SK-N-SH (cell line): Measurements from ENCODE around the gene HMGB1. TPM values are rescaled to one million over a fixed set of nuclear protein-coding genes. Genes with fewer than 3 reads are reported as not detected.

Experiments
- CTCF ChIA-PET: fragments of 300-600, 350-600 bp; formaldehyde crosslinking; extraction: SDS; loops from one replicate; lab custom pipeline; 2021; lab: Yijun Ruan, JAX
- POLR2A ChIA-PET: fragments of 350-600 bp; sonication (Branson Sonifier 250); formaldehyde crosslinking; extraction: SDS; loops from one replicate; lab custom pipeline; 2020; ENCODE audit warnings: antibody characterized with exemption, inconsistent platforms; lab: Yijun Ruan, JAX
- DNase-seq: peaks from one replicate; pipeline ENCODE4 v3.0.0; 2012
- H2AFZ ChIP-seq: fragments of 200-600 bp; sonication (generic); 2 replicates; pipeline ENCODE4 v1.8.1; 2016; ENCODE audit warnings: antibody characterized with exemption, mild to moderate bottlenecking, low read depth
- H3F3A ChIP-seq: fragments of 200-600 bp; sonication (generic); replicated peaks from 2 replicates; pipeline ENCODE3; 2016; ENCODE audit warnings: antibody characterized with exemption, mild to moderate bottlenecking; ENCODE audit not compliant: insufficient read depth
- H3K27ac ChIP-seq, 2 experiments: fragments of 200-500 bp in 1 of 2; fragments of 200-600 bp in 1 of 2; sonication (Bioruptor generic) in 1 of 2; sonication (generic), shearing (Covaris generic) in 1 of 2; 2 replicates each; pipeline versions ENCODE4 v1.5.1 to v1.6.1; 2014 to 2016; ENCODE audit warnings: low read depth in 2 of 2, inconsistent platforms in 1 of 2, low read length in 1 of 2, mild to moderate bottlenecking in 1 of 2, mixed read lengths in 1 of 2
- H3K27me3 ChIP-seq: fragments of 200-600 bp; sonication (generic), shearing (Covaris generic); 2 replicates; pipeline ENCODE4 v1.6.1; 2016; ENCODE audit warnings: mixed run types; ENCODE audit not compliant: insufficient read depth
- H3K36me3 ChIP-seq, 2 experiments: fragments of 200-500 bp in 1 of 2; fragments of 200-600 bp in 1 of 2; sonication (Bioruptor generic) in 1 of 2; sonication (generic) in 1 of 2; replicated peaks in 1 of 2; 2 replicates each; pipeline versions ENCODE3 to v1.5.1; 2014 to 2016; ENCODE audit warnings: low read length in 1 of 2, mild to moderate bottlenecking in 1 of 2; ENCODE audit not compliant: insufficient read depth in 2 of 2, control insufficient read depth in 1 of 2
- H3K4me1 ChIP-seq, 2 experiments: fragments of 200-500 bp in 1 of 2; fragments of 200-600 bp in 1 of 2; sonication (Bioruptor generic) in 1 of 2; sonication (generic), shearing (Covaris generic) in 1 of 2; 2 replicates each; pipeline versions ENCODE4 v1.5.1 to v1.6.1; 2014 to 2016; ENCODE audit warnings: low read depth in 1 of 2, low read length in 1 of 2, mixed run types in 1 of 2; ENCODE audit not compliant: insufficient read depth in 2 of 2, control insufficient read depth in 1 of 2
- H3K4me2 ChIP-seq: fragments of 200-600 bp; sonication (generic), shearing (Covaris generic); 2 replicates; pipeline ENCODE4 v1.6.1; 2017; ENCODE audit warnings: mixed run types
- H3K4me3 ChIP-seq, 2 experiments: fragments of 200-500 bp in 1 of 2; fragments of 200-600 bp in 1 of 2; sonication (Bioruptor generic) in 1 of 2; sonication (generic), shearing (Covaris generic) in 1 of 2; 2 replicates each; pipeline versions ENCODE4 v1.5.1 to v1.8.1; 2014 to 2016; ENCODE audit warnings: low read depth in 2 of 2, inconsistent platforms in 1 of 2, low read length in 1 of 2, mild to moderate bottlenecking in 1 of 2, mixed read lengths in 1 of 2, moderate library complexity in 1 of 2
- H3K79me2 ChIP-seq: fragments of 200-600 bp; sonication (generic); 2 replicates; pipeline ENCODE4 v1.8.1; 2017; ENCODE audit warnings: mild to moderate bottlenecking; ENCODE audit not compliant: insufficient read depth
- H3K9ac ChIP-seq: fragments of 200-600 bp; sonication (generic); 2 replicates; pipeline ENCODE4 v1.6.1; 2017; ENCODE audit warnings: mixed run types
- H3K9me2 ChIP-seq: fragments of 200-600 bp; sonication (generic); 2 replicates; pipeline ENCODE4 v1.6.1; 2017; ENCODE audit warnings: mixed run types
- H3K9me3 ChIP-seq: fragments of 200-600 bp; sonication (generic); 2 replicates; pipeline ENCODE4 v1.6.1; 2017; ENCODE audit warnings: mixed run types, mild to moderate bottlenecking, moderate library complexity
- H4K20me1 ChIP-seq: fragments of 200-600 bp; sonication (generic); 2 replicates; pipeline ENCODE4 v1.6.1; 2017; ENCODE audit warnings: mild to moderate bottlenecking, mixed run types; ENCODE audit not compliant: insufficient read depth
- EP300 ChIP-seq, 2 experiments: IDR thresholded peaks; 2 replicates each; pipeline versions ENCODE4 v1.4.0 to v1.6.1; 2012; ENCODE audit warnings: borderline replicate concordance in 1 of 2, low read depth in 1 of 2, low read length in 1 of 2
- GABPA ChIP-seq: IDR thresholded peaks from 2 replicates; pipeline ENCODE4 v1.4.0; 2012; ENCODE audit warnings: low read depth, mild to moderate bottlenecking
- GATA2 ChIP-seq: sonication (generic); formaldehyde crosslinking; IDR thresholded peaks from 2 replicates; pipeline ENCODE4 v1.5.0; 2020; ENCODE audit warnings: mild to moderate bottlenecking, missing genetic modification reagents
- IRF3 ChIP-seq: fragments of 150-350 bp; IDR thresholded peaks from 2 replicates; pipeline ENCODE4 v1.6.1; 2016; ENCODE audit warnings: mild to moderate bottlenecking, low read depth, low read length
- JUND ChIP-seq: IDR thresholded peaks from 2 replicates; pipeline ENCODE4 v1.4.0; 2012
- NFIC ChIP-seq: IDR thresholded peaks from 2 replicates; pipeline ENCODE4 v1.4.0; 2012; ENCODE audit warnings: borderline replicate concordance
- TAF1 ChIP-seq: IDR thresholded peaks from 2 replicates; pipeline ENCODE4 v1.6.1; 2012; ENCODE audit warnings: low read depth, mild to moderate bottlenecking, low read length, moderate library complexity, borderline replicate concordance
- TEAD4 ChIP-seq: IDR thresholded peaks from 2 replicates; pipeline ENCODE4 v1.4.0; 2012; ENCODE audit warnings: mild to moderate bottlenecking, borderline replicate concordance; ENCODE audit not compliant: insufficient read depth
- YY1 ChIP-seq: IDR thresholded peaks from 2 replicates; pipeline ENCODE4 v1.4.0; 2012; ENCODE audit warnings: low read depth, mild to moderate bottlenecking
- WGBS: methylation state at CpG from one replicate; pipeline ENCODE4 v1.1.6; 2017; ENCODE audit warnings: low lambda C conversion rate; 5-methylcytosine and 5-hydroxymethylcytosine counted together
- polyA plus RNA-seq, 3 experiments: library from polyadenylated mRNA; depleted of rRNA; stranded (reverse); fragments of >200 nt; gene quantifications; 2 replicates each; pipeline ENCODE4 v1.2.3, GENCODE V29; 2012
- TF ChIP-seq, protein P1 (sequence below): IDR thresholded peaks from 2 replicates; pipeline ENCODE4 v1.6.1; 2012; ENCODE audit warnings: mild to moderate bottlenecking, low read depth, low read length, moderate library complexity
- TF ChIP-seq, protein P2 (sequence below): fragments of 200-600 bp; sonication (generic); IDR thresholded peaks from 2 replicates; pipeline ENCODE4 v1.6.1; 2017; ENCODE audit warnings: antibody characterized with exemption, mild to moderate bottlenecking, moderate library complexity

Gene HMGB1
- polyA plus RNA-seq, 1 of the 3 experiments (the other 2 are of a cell fraction) = 166 TPM

DNA sequence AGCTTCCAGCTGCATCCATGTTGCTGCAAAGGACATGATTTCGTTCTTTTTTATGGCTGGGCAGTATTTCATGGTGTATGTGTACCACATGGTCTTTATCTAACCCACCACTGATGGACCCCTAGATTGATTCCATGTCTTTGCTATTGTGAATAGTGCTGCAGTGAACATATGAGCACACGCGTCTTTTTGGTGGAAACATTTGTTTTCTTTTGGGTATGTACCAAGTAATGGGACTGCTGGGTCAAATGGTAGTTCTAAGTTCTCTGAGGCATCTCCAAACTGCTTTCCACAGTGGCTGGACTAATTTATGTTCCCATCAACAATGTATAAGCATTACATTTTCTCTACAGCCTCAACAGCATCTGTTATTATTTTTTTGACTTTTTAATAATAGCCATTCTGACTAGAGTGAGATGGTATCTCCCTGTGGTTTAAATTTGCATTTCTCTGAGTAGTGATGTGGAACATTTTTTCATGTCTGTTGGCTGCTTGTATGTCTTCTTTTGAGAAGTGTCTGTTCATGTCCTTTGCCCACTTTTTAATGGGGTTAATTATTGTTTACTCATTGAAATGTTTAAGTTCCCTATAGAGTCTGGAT is 50.2 kb downstream of the HMGB1 start (continued):
- no peak for TF ChIP-seq IRF3
- TF ChIP-seq GABPA = no peak

- Histone ChIP-seq H3K4me2 (no peak overlapping the region), H3K4me1 (peaks cover 3 to 4% of the 10 kb centered on the region in 2 experiments; a peak in 2 of 4 replicates), H3K4me3 (no peak overlapping the region), H3K79me2 (no peaks in the 10 kb centered on the region), H3K9me3 (no peaks in the 10 kb centered on the region), H3K27me3 (no peaks in the 10 kb centered on the region), H3K27ac (no peak overlapping the region), H3K9ac (no peak overlapping the region), H4K20me1 (no peaks in the 10 kb centered on the region), H3K36me3 (no peaks in the 10 kb centered on the region), H2AFZ (no peak overlapping the region), H3F3A (peaks cover 8% of the 10 kb centered on the region), H3K9me2 (no peaks in the 10 kb centered on the region)
- 61% methylated on average over 3 of the region's 3 CpGs for WGBS
- POLR2A ChIA-PET = no interaction called here
- CTCF ChIA-PET = no interaction called here
- DNase-seq = no peak
- TF ChIP-seq TEAD4 (no peak), JUND (no peak), TAF1 (no peak), EP300 (IDR thresholded peaks at IDR 0.05; ENCODE audit: borderline replicate concordance in 1 of 2, low read depth in 1 of 2, low read length in 1 of 2) (no peak), YY1 (no peak), GATA2 (CRISPR knock-in tag) (no peak)
- TF ChIP-seq, protein P1, sequence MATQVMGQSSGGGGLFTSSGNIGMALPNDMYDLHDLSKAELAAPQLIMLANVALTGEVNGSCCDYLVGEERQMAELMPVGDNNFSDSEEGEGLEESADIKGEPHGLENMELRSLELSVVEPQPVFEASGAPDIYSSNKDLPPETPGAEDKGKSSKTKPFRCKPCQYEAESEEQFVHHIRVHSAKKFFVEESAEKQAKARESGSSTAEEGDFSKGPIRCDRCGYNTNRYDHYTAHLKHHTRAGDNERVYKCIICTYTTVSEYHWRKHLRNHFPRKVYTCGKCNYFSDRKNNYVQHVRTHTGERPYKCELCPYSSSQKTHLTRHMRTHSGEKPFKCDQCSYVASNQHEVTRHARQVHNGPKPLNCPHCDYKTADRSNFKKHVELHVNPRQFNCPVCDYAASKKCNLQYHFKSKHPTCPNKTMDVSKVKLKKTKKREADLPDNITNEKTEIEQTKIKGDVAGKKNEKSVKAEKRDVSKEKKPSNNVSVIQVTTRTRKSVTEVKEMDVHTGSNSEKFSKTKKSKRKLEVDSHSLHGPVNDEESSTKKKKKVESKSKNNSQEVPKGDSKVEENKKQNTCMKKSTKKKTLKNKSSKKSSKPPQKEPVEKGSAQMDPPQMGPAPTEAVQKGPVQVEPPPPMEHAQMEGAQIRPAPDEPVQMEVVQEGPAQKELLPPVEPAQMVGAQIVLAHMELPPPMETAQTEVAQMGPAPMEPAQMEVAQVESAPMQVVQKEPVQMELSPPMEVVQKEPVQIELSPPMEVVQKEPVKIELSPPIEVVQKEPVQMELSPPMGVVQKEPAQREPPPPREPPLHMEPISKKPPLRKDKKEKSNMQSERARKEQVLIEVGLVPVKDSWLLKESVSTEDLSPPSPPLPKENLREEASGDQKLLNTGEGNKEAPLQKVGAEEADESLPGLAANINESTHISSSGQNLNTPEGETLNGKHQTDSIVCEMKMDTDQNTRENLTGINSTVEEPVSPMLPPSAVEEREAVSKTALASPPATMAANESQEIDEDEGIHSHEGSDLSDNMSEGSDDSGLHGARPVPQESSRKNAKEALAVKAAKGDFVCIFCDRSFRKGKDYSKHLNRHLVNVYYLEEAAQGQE = no peak
These were observed 51.9 kb downstream of the HMGB1 start for GRCh38 chr13:30413842-30414241.

DNA sequence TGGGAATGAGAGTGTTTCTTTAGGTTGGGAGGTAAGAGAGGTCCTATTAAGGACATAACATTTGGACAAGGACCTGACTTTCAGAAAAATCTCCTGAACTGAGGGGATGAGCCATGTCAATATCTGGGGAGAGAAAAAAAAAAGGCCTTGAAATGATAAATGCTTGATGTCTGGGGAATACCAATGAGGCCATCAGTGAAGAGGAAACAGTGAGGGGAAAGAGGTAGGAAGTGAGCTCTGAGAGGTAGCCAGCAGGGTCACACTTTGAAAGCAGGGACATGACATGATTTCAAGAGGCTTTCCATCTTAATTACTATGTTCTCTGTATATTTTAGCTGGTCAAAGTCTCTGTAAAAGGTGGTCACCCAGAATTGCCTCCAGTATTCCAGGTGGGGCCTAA is 53.4 kb downstream of the HMGB1 start:
- Histone ChIP-seq H3K27me3 (no peaks in the 10 kb centered on the region), H3K4me3 (no peak overlapping the region), H4K20me1 (no peaks in the 10 kb centered on the region), H3F3A (peaks cover 8% of the 10 kb centered on the region), H2AFZ (no peak overlapping the region), H3K9ac (no peak overlapping the region), H3K4me2 (no peak overlapping the region), H3K27ac (no peak overlapping the region), H3K36me3 (no peaks in the 10 kb centered on the region), H3K4me1 (peaks cover 0 to 4% of the 10 kb centered on the region in 2 experiments; a peak in 1 of 4 replicates), H3K9me2 (no peaks in the 10 kb centered on the region), H3K79me2 (no peaks in the 10 kb centered on the region), H3K9me3 (no peaks in the 10 kb centered on the region)
- TF ChIP-seq, protein P2, sequence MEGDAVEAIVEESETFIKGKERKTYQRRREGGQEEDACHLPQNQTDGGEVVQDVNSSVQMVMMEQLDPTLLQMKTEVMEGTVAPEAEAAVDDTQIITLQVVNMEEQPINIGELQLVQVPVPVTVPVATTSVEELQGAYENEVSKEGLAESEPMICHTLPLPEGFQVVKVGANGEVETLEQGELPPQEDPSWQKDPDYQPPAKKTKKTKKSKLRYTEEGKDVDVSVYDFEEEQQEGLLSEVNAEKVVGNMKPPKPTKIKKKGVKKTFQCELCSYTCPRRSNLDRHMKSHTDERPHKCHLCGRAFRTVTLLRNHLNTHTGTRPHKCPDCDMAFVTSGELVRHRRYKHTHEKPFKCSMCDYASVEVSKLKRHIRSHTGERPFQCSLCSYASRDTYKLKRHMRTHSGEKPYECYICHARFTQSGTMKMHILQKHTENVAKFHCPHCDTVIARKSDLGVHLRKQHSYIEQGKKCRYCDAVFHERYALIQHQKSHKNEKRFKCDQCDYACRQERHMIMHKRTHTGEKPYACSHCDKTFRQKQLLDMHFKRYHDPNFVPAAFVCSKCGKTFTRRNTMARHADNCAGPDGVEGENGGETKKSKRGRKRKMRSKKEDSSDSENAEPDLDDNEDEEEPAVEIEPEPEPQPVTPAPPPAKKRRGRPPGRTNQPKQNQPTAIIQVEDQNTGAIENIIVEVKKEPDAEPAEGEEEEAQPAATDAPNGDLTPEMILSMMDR = no peak
- no peak for TF ChIP-seq NFIC
- no peak for DNase-seq
- POLR2A ChIA-PET = no interaction called here
- CTCF ChIA-PET = no interaction called here
